Natural killer cell treated with Interleukin-12 subunit alpha and Interleukin-12 subunit beta and Interleukin-15 and Interleukin-18, amount 100 ng/mL, for 72 hours (primary cell): ENCODE results near the gene TAF11L4. TPM values are rescaled to one million over a fixed set of nuclear protein-coding genes. Genes with fewer than 3 reads are reported as not detected.
"Not testable (repeated sequence)": the region's sequence is repeated elsewhere in the genome, so short reads cannot be mapped to it uniquely, and the experiment has no call there.

Source experiments
- ATAC-seq, 2 donors: fragments of 150-1000 bp; cut with Tn5 transposase in 1 of 2; sonication (Bioruptor Pico), chemical (Tn5 transposase) in 1 of 2; 2 replicates each; pipeline ENCODE4 v1.10.0; 2021
- DNase-seq: peaks from one replicate; pipeline ENCODE4 v3.0.0; 2022; ENCODE audit warnings: low spot score
- H3K27ac Mint-ChIP-seq, 2 donors: 1 replicate in 1 of 2; 2 replicates in 1 of 2; pipeline ENCODE4 v1.8.0; 2022; ENCODE audit warnings: mixed read lengths in 2 of 2, mild to moderate bottlenecking in 1 of 2, moderate library complexity in 1 of 2
- H3K27me3 Mint-ChIP-seq, 2 donors: 1 replicate in 1 of 2; 2 replicates in 1 of 2; pipeline ENCODE4 v1.8.0; 2022; ENCODE audit warnings: mixed read lengths in 2 of 2
- H3K36me3 Mint-ChIP-seq: one replicate; pipeline ENCODE4 v1.8.0; 2022; ENCODE audit warnings: mixed read lengths
- H3K4me1 Mint-ChIP-seq, 2 donors: 1 replicate in 1 of 2; 2 replicates in 1 of 2; pipeline ENCODE4 v1.8.0; 2022; ENCODE audit warnings: low read depth in 2 of 2, mixed read lengths in 2 of 2, mild to moderate bottlenecking in 1 of 2
- H3K4me3 Mint-ChIP-seq: one replicate; pipeline ENCODE4 v1.8.0; 2022; ENCODE audit warnings: mixed read lengths
- H3K9me3 Mint-ChIP-seq: 2 replicates; pipeline ENCODE4 v1.8.0; 2022; ENCODE audit warnings: mixed read lengths
- total RNA-seq, 2 donors: library from RNA; stranded (reverse); gene quantifications; one replicate each; pipeline ENCODE4 v1.2.3, GENCODE V29; 2022

The TAF11L4 gene
- total RNA-seq, 2 donors from 2014 or later: not detected

GRCh38 chr5:17518067-17518466 lies 3.5 kb upstream of the TAF11L4 start, which contains the start of gene TAF11L3:
TSS of gene TAF11L3 (plus strand) at chr5:17518367.
- not testable (repeated sequence) for H3K27ac Mint-ChIP-seq, DNase-seq, H3K4me3 Mint-ChIP-seq, H3K36me3 Mint-ChIP-seq, H3K27me3 Mint-ChIP-seq, H3K4me1 Mint-ChIP-seq, H3K9me3 Mint-ChIP-seq, ATAC-seq

DNA sequence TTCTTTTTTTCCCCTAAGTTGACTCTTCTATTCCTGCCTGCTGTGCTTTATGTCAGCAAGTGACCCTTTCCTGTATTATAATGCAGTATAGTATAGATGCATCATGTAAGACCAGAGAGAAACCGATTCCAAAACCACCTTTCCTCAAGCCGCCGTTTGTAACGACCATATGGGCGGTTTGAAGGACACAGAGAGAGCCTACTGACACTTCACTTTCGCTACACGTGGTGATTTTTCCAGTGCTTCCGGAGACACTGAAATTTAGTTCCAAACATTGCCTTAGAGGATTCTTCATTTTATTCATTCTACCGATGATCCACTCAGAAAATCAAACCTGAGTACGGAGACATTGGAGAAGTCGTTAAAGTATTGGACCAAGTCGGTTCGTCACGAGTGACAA lies 2.1 kb upstream of the TAF11L4 start:
- peak; percentile 62 for DNase-seq
- not testable (repeated sequence) for H3K9me3 Mint-ChIP-seq, H3K4me1 Mint-ChIP-seq, ATAC-seq, H3K27me3 Mint-ChIP-seq, H3K27ac Mint-ChIP-seq, H3K36me3 Mint-ChIP-seq, H3K4me3 Mint-ChIP-seq

DNA sequence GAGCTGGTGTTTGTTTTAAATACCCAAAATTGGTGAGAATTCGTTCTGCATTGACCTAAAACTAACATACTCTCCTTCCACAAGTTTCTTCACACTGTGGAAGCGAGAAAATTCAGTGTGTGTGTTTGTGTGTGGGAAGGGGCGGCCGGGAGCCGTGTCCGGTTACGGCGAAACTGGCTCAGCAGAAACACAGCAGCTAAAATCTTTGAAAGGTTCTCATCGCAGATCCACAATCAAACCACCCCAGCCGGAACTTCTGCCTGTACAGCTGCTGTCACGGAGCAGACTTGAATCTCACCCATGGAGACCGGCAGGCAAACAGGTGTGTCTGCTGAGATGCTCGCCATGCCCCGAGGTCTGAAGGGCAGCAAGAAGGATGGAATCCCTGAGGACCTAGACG lies 3.3 kb downstream of the TAF11L4 start, which contains the start of gene TAF11L5:
Gene TAF11L5, plus strand, starts transcription at position 301 of the 400 bp plus-strand sequence.
- not testable (repeated sequence) for H3K36me3 Mint-ChIP-seq, H3K27me3 Mint-ChIP-seq, H3K4me1 Mint-ChIP-seq, ATAC-seq, DNase-seq, H3K4me3 Mint-ChIP-seq, H3K9me3 Mint-ChIP-seq, H3K27ac Mint-ChIP-seq

- H3K4me3 Mint-ChIP-seq, H3K4me1 Mint-ChIP-seq, H3K27ac Mint-ChIP-seq, H3K9me3 Mint-ChIP-seq, ATAC-seq, H3K27me3 Mint-ChIP-seq, H3K36me3 Mint-ChIP-seq: not testable (repeated sequence)
- peak; percentile 69 for DNase-seq
Measured at GRCh38 chr5:17526504-17526903, 4.9 kb downstream of the TAF11L4 start.

DNA sequence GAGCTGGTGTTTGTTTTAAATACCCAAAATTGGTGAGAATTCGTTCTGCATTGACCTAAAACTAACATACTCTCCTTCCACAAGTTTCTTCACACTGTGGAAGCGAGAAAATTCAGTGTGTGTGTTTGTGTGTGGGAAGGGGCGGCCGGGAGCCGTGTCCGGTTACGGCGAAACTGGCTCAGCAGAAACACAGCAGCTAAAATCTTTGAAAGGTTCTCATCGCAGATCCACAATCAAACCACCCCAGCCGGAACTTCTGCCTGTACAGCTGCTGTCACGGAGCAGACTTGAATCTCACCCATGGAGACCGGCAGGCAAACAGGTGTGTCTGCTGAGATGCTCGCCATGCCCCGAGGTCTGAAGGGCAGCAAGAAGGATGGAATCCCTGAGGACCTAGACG lies 6.8 kb downstream of the TAF11L4 start, which contains the start of gene TAF11L6:
Gene TAF11L6, plus strand, starts transcription at position 301 of the 400 bp plus-strand sequence.
- not testable (repeated sequence) for DNase-seq, H3K27ac Mint-ChIP-seq, ATAC-seq, H3K36me3 Mint-ChIP-seq, H3K27me3 Mint-ChIP-seq, H3K9me3 Mint-ChIP-seq, H3K4me3 Mint-ChIP-seq, H3K4me1 Mint-ChIP-seq

Other genes with a start within 250 kb of the TAF11L4 start
- gene TAF11L2, start 23.6 kb upstream of the TAF11L4 start, total RNA-seq: not detected
- gene TAF11L3, start 3.4 kb upstream of the TAF11L4 start, total RNA-seq: not detected
- not detected for gene TAF11L5, start 3.4 kb downstream of the TAF11L4 start, total RNA-seq
- not detected for gene TAF11L6, start 6.9 kb downstream of the TAF11L4 start, total RNA-seq
- gene TAF11L7, start 64.0 kb downstream of the TAF11L4 start, total RNA-seq: not detected
- not detected for gene TAF11L8, start 69.2 kb downstream of the TAF11L4 start, total RNA-seq
- gene TAF11L9, start 72.6 kb downstream of the TAF11L4 start, total RNA-seq: not detected
- gene TAF11L10, start 76.0 kb downstream of the TAF11L4 start, total RNA-seq: not detected
- gene TAF11L11, start 82.4 kb downstream of the TAF11L4 start, total RNA-seq: not detected
- gene TAF11L12, start 88.6 kb downstream of the TAF11L4 start, total RNA-seq: not detected
- gene TAF11L13, start 110.3 kb downstream of the TAF11L4 start, total RNA-seq: not detected
- not detected for gene TAF11L14, start 112.7 kb downstream of the TAF11L4 start, total RNA-seq